Bronchial epithelial cell (primary cell): ENCODE data around the gene KCNK3. TPM values are rescaled to one million over a fixed set of nuclear protein-coding genes. Genes with fewer than 3 reads are reported as not detected.

Source experiments
- DNase-seq: peaks from one replicate; pipeline ENCODE4 v3.0.0-alpha.2; 2010; ENCODE audit warnings: low read depth
- FAIRE-seq: peaks from 2 replicates; lab custom pipeline; 2011; peaks lifted over from hg19 to GRCh38; lab: Jason Lieb, UNC
- H3K27me3 ChIP-seq: 2 replicates; pipeline ENCODE4 v1.5.1; 2011; ENCODE audit warnings: low read length; ENCODE audit not compliant: control insufficient read depth, insufficient read depth
- H3K36me3 ChIP-seq: 2 replicates; pipeline ENCODE4 v1.5.1; 2011; ENCODE audit warnings: low read length; ENCODE audit not compliant: control insufficient read depth, insufficient read depth
- H3K4me3 ChIP-seq: 2 replicates; pipeline ENCODE4 v1.5.1; 2011; ENCODE audit warnings: mild to moderate bottlenecking, low read depth, low read length, control low read depth
- total RNA-seq: library from RNA; depleted of rRNA; stranded (reverse); fragments of >200 nt; gene quantifications from 2 replicates; pipeline ENCODE4 v1.2.1, GENCODE V29; 2014
- TF ChIP-seq, protein P1 (sequence below): IDR thresholded peaks from 2 replicates; pipeline ENCODE4 v1.5.1; 2011; ENCODE audit warnings: mild to moderate bottlenecking, moderate library complexity, low read length, control low read depth, inconsistent platforms; ENCODE audit not compliant: insufficient read depth, severe bottlenecking

KCNK3 gene
- total RNA-seq, 1 donor from 2014 or later: not detected

DNA sequence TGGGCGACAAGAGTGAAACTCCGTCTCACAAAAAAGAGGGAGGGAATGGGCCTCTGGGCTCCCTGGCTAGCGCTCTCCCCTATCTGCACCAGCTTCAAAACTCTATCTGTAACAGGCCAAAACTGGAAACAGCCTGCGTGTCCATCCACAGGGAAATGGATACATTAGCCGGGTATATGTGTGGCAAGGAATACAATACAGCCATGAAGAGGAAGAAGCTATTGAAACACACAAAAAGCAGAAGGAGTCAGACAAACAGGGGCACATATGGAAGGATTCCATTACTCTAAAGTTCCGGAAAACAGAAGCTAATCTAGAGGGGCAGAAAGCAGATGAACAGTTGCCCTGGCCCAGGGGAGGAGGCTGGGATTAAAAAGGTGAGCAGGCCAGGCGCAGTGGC is 47.0 kb downstream of the KCNK3 start:
- Histone ChIP-seq H3K27me3 (no peaks in the 10 kb centered on the region), H3K4me3 (no peak overlapping the region), H3K36me3 (no peaks in the 10 kb centered on the region)
- DNase-seq (no peak), FAIRE-seq (no peak)
- TF ChIP-seq, protein P1, sequence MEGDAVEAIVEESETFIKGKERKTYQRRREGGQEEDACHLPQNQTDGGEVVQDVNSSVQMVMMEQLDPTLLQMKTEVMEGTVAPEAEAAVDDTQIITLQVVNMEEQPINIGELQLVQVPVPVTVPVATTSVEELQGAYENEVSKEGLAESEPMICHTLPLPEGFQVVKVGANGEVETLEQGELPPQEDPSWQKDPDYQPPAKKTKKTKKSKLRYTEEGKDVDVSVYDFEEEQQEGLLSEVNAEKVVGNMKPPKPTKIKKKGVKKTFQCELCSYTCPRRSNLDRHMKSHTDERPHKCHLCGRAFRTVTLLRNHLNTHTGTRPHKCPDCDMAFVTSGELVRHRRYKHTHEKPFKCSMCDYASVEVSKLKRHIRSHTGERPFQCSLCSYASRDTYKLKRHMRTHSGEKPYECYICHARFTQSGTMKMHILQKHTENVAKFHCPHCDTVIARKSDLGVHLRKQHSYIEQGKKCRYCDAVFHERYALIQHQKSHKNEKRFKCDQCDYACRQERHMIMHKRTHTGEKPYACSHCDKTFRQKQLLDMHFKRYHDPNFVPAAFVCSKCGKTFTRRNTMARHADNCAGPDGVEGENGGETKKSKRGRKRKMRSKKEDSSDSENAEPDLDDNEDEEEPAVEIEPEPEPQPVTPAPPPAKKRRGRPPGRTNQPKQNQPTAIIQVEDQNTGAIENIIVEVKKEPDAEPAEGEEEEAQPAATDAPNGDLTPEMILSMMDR: no peak

DNA sequence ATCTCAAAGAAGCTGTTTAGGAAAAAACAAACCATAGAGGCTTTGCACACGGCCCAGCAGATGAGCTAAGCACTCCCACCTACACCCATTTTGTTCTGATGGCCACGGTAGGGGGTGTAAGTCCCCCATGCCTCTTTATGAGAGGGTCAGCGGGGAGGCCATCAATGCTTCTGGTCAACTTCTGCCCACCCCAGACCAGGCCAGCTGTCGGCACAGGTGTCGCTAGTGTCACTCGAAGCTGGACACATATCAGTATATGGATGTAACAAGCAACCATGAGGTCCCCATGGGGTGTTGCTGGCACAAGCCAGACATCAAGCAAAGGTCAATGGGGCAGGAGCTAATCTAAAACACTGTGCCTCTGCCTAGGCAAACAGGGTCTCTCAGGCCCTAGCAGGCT is 47.8 kb downstream of the KCNK3 start:
- no peaks in the 10 kb centered on the region for H3K27me3 ChIP-seq
- FAIRE-seq: no peak
- TF ChIP-seq, protein P1: no peak
- H3K4me3 ChIP-seq: no peak overlapping the region
- no peaks in the 10 kb centered on the region for H3K36me3 ChIP-seq
- DNase-seq: no peak

DNA sequence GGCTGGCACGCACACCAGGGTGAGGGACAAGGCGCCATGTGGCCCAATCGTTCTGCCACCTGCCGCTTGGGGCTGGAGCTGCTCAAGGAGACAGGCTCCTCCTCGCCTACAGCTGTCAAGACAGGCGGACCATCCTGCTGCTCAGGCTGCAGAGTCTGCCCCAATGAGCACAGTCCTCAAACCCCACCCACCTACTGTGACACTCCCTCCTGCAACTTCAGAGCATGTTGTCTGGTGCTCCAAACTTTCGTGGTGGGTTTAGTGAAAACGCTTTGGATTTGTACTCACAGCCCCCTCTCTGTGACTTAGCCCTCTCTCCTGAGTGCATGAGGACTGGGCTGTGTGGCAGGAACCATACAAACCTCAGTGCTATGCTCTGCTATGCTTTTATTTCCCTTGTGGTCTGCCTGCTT is 48.4 kb downstream of the KCNK3 start:
- H3K36me3 ChIP-seq: no peaks in the 10 kb centered on the region
- DNase-seq (no peak), FAIRE-seq (no peak)
- no peak overlapping the region for H3K4me3 ChIP-seq
- TF ChIP-seq, protein P1: no peak
- H3K27me3 ChIP-seq: no peaks in the 10 kb centered on the region

DNA sequence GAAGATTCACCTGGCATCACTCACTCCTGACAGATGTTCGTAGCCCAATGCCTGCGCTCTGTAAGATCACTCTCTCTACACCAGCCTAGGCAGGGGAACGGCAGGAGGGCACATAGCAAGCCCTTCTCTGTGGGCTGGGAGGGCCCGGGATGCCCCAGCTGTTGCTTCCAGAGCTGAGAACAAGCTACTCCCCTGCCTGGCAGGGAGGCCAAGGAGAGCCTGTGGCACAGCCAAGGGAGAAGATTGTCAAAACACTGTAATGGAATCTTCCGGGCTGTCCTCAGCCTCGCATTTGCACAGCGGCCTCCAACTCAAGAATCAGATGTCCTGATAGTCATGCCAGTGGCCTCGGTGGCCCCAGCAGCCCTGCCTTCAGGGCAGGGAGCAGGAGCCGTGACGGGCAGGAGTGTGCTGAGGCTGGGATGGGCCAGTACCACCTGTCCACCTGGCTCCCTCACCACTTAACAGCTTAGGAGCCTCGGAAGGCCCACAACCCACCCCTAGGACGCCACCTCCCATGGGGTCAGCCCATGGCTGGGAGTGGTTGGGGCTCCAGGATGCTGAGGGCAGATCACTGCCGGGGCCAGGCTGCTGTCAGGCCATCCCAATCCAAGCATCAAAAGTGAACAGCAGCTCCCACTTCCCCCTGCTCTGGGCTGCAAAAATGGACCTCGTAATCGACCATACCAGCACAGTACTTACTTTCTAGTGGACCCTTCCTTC is 49.7 kb downstream of the KCNK3 start:
- no peak for FAIRE-seq
- Histone ChIP-seq H3K4me3 (no peak overlapping the region), H3K36me3 (no peaks in the 10 kb centered on the region), H3K27me3 (no peaks in the 10 kb centered on the region)
- TF ChIP-seq, protein P1: no peak
- DNase-seq: no peak

DNA sequence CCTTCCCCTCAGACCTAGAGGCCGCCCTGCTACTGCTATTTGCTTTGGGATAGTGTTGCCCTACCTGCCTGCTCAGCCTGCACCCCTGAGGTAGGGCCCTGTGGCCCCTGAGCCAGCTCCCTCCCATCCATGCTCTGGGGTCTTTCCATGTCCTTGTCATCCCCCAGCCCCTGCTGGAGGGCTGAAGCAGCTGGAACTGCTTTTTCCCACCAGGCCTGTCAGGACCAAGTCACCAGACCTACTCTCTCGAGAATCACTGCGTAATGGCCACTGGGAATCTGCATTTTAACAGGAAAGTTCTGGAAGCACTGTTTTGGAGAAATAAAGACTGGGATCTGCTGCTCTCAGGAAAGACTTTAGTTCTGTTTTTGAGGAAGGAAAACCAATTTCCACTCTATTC is 51.3 kb downstream of the KCNK3 start:
- TF ChIP-seq, protein P1: no peak
- no peak for FAIRE-seq

DNA sequence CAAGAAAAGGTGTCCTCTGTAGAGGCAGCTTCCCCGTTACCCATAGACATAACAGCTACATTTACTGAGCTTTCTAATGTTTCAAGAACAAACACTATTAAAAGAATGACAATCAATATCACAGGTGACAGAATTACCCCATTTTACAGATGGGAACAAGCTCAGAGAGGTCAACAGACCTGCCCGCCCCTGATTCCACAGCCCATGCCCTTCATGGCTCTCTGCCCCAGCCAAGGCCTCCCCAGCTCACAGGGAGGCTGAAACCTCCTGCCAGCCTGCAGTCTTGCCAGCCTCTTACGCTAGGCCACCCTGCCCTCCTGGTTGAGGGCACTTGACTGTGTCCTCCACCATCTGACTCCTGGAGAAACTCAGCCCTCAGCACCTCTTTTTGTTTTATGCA is 52.4 kb downstream of the KCNK3 start:
- H3K36me3 ChIP-seq: no peaks in the 10 kb centered on the region
- H3K27me3 ChIP-seq: no peaks in the 10 kb centered on the region
- H3K4me3 ChIP-seq: no peak overlapping the region
- TF ChIP-seq, protein P1: no peak
- FAIRE-seq: no peak
- no peak for DNase-seq

More for the DNA sequence above, 51.3 kb downstream of the KCNK3 start:
- DNase-seq: no peak
- Histone ChIP-seq H3K36me3 (no peaks in the 10 kb centered on the region), H3K4me3 (no peak overlapping the region), H3K27me3 (no peaks in the 10 kb centered on the region)
